Stimulated activated CD4-positive, alpha-beta T cell treated with anti-CD3 and anti-CD28 coated beads, Interleukin-1b, Interleukin-23, amount 100 ng/mL, for 48 hours (primary cell): ENCODE data around the gene ERC2.

Source experiments
- DNase-seq: peaks from one replicate; pipeline ENCODE4 v3.0.0-alpha.2; 2020

Gene ERC2

GRCh38 chr3:55770077-55770476, 698.2 kb downstream of the ERC2 start:
- DNase-seq, result no peak

GRCh38 chr3:55766753-55767152, 701.5 kb downstream of the ERC2 start:
- DNase-seq, result no peak

- DNase-seq, result no peak
Observed at GRCh38 chr3:55765906-55766701, 702.2 kb downstream of the ERC2 start.

GRCh38 chr3:55765398-55765797, 702.9 kb downstream of the ERC2 start:
- no peak for DNase-seq

- no peak for DNase-seq
Observed at GRCh38 chr3:55756976-55757375, 711.3 kb downstream of the ERC2 start.

DNA sequence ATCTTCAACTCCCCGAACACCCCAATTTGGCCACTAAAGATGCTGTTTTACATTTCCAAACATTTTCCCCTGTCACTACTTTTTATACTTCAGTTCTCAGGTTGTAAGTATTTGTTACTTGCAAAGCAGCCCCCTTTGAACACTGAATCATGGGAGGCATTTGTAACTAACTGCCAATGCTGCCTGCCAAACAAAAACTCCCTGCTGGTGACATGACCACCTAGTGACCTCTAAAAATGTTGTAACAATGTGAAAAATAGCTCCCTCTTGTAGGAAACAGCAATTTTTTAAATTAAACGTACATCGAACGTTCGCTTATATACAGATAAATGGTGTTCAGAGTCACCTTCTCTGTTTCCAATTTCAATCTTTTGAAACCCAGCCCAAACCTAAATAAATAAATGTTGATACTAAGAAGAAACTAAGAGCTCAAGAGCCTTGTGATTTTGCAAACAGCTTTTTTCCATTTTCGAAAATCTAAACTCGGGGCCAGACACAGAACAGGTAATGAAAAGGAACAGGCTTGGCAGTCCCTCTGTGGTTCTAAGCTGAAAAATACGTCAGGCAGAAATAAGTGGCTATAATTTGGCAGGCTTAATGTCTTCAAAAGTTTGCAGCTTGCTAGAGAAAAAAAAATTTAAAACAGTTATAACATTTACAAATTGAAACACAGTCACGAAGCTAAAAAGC, 712.6 kb downstream of the ERC2 start:
- no peak for DNase-seq

GRCh38 chr3:55752911-55753310, 715.4 kb downstream of the ERC2 start:
- DNase-seq, result no peak

- no peak for DNase-seq
Observed at GRCh38 chr3:55751730-55752129, 716.5 kb downstream of the ERC2 start.

DNA sequence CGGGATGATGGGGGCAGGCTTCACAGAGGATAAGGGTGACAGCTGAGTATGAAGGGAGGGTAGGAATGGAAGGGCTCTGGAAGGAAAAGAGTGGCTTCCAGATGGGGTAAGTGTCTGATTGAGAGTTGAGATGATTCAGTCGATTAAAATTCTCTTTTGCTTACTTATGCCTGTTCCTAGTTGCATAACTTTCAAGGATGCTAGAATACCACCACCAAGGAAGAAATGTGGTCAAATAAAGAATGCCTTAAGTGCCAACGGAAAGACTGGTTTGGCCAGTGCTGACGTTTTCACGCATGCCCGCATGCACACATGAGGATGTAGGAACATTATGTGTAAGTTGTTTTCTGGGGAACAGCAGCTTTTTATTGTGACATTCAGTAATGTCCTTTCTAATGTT, 717.7 kb downstream of the ERC2 start:
- DNase-seq, result no peak

- no peak for DNase-seq
Observed at GRCh38 chr3:55749036-55749435, 719.2 kb downstream of the ERC2 start.

DNA sequence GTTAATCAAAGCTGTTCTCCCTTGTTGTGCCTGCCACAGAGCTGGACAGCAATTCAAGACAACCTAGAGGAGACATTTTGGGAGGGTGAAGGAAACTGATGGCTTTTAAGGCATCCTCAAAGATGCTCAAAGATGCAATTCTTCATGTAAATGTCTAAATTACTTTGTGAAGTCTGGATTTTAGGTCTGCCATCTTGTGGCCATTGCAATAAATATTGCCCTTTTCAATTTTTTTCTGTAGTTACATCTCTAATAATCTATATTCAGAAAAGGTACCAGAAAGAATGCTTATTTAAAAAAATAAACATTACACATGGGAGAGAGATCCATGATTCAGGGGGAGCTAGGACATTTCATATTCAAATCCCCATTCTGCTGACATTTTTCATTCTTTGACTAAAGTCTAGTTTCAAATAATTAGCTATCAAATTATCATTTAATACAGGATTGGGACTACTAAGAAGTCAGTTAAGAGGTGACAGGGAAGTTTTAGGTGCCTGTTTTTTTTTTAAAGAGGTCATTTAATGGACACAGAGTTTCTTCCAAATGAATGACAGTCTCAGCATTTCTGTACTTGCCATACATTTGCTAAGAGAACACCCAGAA, 721.4 kb downstream of the ERC2 start:
- no peak for DNase-seq

- DNase-seq, result no peak
Observed at GRCh38 chr3:55742832-55743136, 725.5 kb downstream of the ERC2 start.

DNA sequence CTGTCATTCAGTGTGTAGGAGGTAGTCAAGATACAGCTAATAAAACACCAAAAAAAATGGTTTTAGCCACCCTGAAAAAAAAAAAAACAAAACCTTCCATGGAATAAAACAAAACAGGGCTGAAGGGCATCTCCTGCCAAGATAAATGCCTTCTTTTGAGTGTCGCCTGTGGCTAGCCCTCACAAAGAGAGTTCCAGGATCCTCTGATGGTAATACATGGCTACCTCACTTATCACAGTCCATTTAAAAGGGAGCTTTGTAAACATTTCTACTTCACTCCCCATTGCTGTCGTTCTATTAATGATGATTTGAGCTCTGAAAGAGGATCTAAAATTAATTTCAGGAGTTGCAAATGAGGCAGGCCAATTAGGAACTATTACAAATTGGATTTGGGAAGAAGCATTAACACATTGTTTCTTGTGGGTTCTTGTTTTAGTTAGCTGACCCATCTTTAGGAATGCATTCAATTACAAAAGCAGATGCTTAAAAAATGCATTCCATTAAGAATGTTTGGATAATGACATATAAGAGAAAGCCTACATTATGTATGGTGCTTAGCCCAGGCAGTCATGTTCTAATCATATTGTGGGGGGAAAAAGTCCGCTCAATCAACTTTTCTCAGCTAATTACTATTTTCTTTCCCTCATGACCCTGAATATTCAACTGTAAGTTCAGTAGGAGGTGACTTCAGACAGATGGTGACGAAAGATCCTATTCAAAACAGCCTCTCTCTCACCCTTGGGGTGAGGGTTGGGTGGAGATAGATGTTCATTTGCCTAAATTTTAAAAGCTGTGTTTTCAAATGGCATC, 726.0 kb downstream of the ERC2 start:
- no peak for DNase-seq

DNA sequence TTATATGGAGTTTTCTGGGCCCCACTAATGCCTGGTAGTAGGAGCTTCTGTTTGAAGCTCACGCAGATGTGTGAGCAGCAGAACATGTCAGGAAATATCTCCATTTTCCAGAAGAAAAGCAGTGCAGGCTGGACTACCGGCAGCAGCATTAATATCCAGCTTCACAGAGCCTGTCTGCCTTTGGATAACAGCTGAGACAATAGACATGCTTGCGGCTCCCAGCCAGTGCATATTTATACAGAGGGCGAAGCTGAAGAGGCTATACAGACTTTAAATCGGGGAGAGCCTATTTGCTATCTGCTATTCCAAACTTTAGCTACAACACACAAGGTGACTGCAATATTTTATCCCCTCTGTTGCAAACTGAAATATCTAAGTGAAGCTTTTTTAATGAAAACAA, 731.1 kb downstream of the ERC2 start:
- DNase-seq, result no peak

DNA sequence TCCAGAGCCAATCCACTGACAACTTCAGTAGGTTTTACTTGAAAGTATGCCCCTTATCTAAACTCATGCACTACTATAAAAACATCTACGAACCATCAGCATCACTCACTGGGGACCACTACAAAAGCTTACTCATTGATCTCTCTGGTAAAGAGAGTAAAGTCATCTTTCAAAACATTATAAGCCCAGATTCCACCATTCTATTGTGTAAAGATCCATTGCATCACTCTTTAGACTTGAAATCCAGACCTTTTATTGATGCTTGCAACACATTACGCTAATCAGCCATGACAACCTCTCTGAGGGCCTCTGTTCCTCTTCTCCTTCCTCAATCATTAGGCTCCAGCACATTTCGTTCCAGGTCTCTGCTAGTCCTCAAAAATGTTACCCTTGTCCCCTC, 732.3 kb downstream of the ERC2 start:
- no peak for DNase-seq

DNA sequence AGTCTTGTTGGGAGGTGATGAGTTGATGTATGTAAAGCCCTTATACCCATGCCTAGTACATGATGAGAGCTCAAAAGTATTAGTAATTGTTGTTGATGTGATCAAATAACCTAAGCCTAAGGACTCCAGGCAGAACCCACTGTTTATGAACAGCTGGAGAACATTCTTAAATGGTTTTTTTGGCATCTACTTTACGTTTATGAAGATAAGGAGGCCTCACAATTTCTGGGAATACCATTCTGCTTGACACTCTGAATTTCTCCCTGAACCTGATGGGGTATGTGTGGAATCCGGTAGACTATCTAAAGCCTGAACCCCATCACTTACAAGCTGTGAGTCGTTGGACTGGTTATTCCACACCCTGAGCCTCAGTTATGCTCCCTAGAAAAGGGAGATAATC, 736.5 kb downstream of the ERC2 start:
- DNase-seq, result no peak

DNA sequence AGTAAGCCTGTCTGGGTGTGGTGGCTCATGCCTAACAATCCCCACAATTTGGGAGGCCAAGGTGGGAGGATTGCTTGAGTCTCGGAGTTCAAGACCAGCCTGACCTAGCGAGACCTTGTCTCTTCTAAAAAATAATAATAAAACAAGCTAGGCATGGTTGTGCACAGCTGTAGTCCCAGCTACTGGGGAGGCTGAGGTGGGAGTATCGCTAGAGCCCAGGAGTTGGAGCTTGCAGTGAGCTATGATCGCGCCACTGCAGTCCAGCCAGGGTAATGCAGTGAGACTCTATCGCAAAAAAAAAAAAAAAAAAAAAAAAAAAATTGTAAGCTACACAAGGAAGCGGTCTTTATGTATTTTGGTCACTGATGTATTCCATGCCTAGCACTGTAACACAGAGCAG, 738.7 kb downstream of the ERC2 start:
- no peak for DNase-seq

DNA sequence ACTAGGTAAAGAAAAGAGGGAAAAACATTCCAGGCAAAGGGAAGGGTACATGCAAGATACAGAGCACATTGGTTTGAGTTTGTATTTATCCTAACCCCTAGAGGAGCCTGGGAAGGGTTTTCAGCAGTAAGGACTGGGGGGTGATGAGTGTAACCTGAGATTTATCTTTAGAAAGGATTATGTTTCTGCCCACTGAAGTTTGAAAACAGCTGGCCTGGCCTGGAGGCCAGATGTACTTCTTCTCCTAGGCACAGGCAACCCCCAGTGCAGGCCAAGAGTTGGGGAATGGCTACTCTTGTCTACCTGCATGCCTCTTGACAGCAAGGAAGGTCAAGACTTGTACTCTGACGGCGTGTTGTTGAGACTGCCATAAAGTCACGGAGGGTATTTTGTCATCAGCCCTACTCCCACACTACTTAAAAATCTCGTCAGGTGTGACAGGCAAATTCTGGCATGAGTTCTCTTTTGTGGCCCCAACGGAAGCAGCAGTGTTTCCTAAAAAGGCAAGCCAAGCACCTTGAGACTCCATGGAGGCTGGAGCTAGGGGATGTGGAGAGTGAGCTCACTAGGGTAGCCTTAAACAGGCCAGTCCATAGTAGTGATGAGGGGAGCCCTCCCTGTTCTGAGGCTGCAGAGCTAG, 739.7 kb downstream of the ERC2 start:
- no peak for DNase-seq

DNA sequence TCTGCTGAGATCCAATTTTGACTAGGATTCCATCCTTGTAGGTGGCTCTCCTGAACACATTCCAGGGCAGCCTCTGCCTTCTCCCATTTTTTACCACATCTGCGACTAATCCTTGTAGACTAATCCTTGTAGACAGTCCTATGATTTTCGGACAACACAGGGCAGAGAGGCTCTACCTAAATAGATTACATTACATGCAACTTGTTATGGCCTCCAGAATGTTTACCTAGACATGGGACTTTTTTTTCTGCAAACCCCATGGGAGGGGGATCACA, 741.8 kb downstream of the ERC2 start:
- DNase-seq, result no peak

DNA sequence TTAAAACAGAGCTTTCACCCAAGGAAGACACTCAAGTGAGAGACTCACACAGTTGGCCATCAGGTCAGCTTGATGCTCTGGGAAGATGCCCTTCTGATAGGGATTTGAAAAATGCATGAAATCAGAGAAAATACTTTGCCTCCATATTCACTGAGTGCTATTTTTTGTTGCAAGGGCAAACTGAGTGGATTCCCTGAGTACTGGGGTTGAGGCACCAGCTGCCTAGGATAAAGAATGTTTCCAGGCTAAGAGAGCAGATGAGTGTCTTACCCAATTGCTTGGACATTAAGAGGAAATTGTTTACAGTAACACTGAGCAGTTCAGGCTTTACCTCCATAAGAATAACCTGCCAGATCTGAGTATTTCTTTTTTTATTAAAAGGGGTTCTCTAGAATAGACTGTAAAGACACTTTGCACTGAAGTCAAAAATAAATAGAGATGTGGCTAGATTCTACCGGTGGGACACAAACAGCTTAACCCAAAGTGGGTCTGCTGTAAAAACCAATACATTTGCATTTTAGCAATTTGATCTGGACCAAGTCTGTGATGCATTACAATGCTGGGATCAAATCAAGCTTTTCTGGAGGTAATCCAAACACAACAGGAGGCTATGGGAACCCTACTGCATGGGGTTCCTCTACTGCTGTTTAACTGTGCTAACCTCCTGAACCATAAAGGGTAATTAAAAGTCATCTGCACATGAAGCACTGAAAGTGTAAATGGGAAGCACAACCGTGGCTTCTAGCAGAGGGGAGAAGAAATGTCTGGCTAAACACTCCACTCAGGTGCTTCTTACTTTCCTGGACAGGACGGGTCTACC, 742.4 kb downstream of the ERC2 start:
- DNase-seq, result no peak

- DNase-seq, result no peak
Observed at GRCh38 chr3:55724821-55725220, 743.4 kb downstream of the ERC2 start.

DNA sequence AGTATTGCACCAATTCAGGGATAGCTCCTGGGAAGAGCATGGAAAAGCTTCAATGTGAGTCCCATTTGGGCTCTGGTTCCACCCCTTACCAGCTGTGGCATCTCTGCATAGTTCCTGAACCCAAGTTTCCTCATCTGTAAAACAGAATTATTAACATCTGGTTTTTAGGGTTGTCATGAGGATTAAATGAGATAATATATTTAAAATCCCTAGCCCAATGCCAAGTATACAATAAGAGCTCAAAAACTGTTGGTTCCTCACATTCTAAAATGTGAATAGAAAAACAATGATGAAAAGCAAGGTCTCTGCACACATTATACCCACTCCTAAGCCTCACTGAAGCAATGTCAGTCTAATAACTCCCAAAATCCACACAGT, 743.9 kb downstream of the ERC2 start:
- no peak for DNase-seq
